PFSK-1 (cell line): ENCODE data around the gene SHISA2.

Experiments
- FOXP2 ChIP-seq: optimal IDR thresholded peaks from 2 replicates; pipeline ENCODE3; 2011; ENCODE audit warnings: borderline replicate concordance, control low read depth, inconsistent platforms; ENCODE audit not compliant: insufficient read depth; ENCODE audit errors: extremely low read length, extremely low read depth
- POLR2AphosphoS5 ChIP-seq: IDR thresholded peaks from 2 replicates; pipeline ENCODE4 v1.6.1; 2012; ENCODE audit warnings: low read depth, mild to moderate bottlenecking, control low read depth, low read length, moderate library complexity
- SIN3A ChIP-seq: IDR thresholded peaks from 2 replicates; pipeline ENCODE4 v1.6.1; 2012; ENCODE audit warnings: mild to moderate bottlenecking, low read length, moderate library complexity, borderline replicate concordance; ENCODE audit not compliant: insufficient read depth
- TAF1 ChIP-seq: IDR thresholded peaks from 2 replicates; pipeline ENCODE4 v1.6.1; 2012; ENCODE audit warnings: low read length, control low read depth, borderline replicate concordance; ENCODE audit not compliant: insufficient read depth
- TF ChIP-seq, protein P1 (sequence below), 2 experiments: IDR thresholded peaks; 2 replicates each; pipeline versions ENCODE4 v1.6.1 to v1.8.0; 2011 to 2012; ENCODE audit warnings: low read depth in 2 of 2, low read length in 2 of 2, control low read depth in 1 of 2, inconsistent platforms in 1 of 2, mild to moderate bottlenecking in 1 of 2, moderate library complexity in 1 of 2; ENCODE audit not compliant: insufficient read depth in 1 of 2

DNA sequence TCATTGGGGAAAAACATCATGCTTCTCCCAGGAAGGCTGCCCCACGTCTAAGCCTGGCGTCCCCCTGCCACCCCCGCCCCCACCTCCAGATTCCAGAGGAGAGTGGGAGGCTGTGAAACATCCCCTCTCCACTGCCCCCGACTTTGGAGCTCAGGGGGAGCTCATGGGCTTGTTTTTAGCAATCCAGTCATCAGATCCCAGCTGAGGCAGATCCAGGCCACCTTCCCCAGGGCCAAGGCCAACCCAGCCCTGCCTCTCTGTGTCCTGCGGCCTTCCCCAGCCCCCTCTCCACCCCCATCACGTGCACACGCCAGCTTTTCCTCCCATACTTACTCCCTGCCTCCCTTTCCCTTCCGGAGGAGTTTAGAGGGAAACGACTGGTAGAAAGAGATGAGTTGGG, 38.8 kb downstream of the SHISA2 start:
- TF ChIP-seq SIN3A (no peak), POLR2AphosphoS5 (no peak), TAF1 (no peak), FOXP2 (no peak)
- TF ChIP-seq, protein P1, sequence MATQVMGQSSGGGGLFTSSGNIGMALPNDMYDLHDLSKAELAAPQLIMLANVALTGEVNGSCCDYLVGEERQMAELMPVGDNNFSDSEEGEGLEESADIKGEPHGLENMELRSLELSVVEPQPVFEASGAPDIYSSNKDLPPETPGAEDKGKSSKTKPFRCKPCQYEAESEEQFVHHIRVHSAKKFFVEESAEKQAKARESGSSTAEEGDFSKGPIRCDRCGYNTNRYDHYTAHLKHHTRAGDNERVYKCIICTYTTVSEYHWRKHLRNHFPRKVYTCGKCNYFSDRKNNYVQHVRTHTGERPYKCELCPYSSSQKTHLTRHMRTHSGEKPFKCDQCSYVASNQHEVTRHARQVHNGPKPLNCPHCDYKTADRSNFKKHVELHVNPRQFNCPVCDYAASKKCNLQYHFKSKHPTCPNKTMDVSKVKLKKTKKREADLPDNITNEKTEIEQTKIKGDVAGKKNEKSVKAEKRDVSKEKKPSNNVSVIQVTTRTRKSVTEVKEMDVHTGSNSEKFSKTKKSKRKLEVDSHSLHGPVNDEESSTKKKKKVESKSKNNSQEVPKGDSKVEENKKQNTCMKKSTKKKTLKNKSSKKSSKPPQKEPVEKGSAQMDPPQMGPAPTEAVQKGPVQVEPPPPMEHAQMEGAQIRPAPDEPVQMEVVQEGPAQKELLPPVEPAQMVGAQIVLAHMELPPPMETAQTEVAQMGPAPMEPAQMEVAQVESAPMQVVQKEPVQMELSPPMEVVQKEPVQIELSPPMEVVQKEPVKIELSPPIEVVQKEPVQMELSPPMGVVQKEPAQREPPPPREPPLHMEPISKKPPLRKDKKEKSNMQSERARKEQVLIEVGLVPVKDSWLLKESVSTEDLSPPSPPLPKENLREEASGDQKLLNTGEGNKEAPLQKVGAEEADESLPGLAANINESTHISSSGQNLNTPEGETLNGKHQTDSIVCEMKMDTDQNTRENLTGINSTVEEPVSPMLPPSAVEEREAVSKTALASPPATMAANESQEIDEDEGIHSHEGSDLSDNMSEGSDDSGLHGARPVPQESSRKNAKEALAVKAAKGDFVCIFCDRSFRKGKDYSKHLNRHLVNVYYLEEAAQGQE (IDR thresholded peaks at IDR 0.05; ENCODE audit: insufficient read depth in 1 of 2, low read depth in 2 of 2, low read length in 2 of 2) = no peak
